SK-N-SH treated with all-trans-retinoic acid at 6 μM for 48 hours (cell line): Measurements from ENCODE around the gene PLAAT1.

Experiments
- ATAC-seq: fragments of 200-7000 bp; cut with Tn5 transposase; 3 replicates; pipeline ENCODE4 v1.9.1; 2020; ENCODE audit warnings: mild to moderate bottlenecking, moderate library complexity
- ARNTL ChIP-seq: fragments of 450-650 bp; formaldehyde crosslinking; IDR thresholded peaks from 2 replicates; pipeline ENCODE4 v1.5.0; 2020; ENCODE audit warnings: low read depth, mild to moderate bottlenecking, moderate library complexity, borderline replicate concordance
- BACH2 ChIP-seq: fragments of 250-450 bp; sonication (Bioruptor Pico); IDR thresholded peaks from 2 replicates; pipeline ENCODE4 v1.9.0; 2021; ENCODE audit warnings: mild to moderate bottlenecking, borderline replicate concordance
- CSDC2 ChIP-seq: fragments of 250-450 bp; sonication (Bioruptor Pico); IDR thresholded peaks from 2 replicates; pipeline ENCODE4 v1.5.0; 2020; ENCODE audit warnings: mild to moderate bottlenecking, moderate library complexity
- CSRNP3 ChIP-seq: fragments of 250-450 bp; sonication (Bioruptor Pico); IDR thresholded peaks from 2 replicates; pipeline ENCODE4 v1.5.1; 2021; ENCODE audit warnings: mild to moderate bottlenecking, moderate library complexity
- GLIS3 ChIP-seq: fragments of 250-450 bp; sonication (Bioruptor Pico); IDR thresholded peaks from 2 replicates; pipeline ENCODE4 v1.5.0; 2020; ENCODE audit warnings: mild to moderate bottlenecking, moderate library complexity
- ISL1 ChIP-seq: fragments of 250-450 bp; sonication (Bioruptor Pico); IDR thresholded peaks from 2 replicates; pipeline ENCODE4 v2.1.2; 2022; ENCODE audit warnings: mild to moderate bottlenecking, moderate library complexity
- OSR1 ChIP-seq: fragments of 250-450 bp; sonication (Bioruptor Pico); IDR thresholded peaks from 2 replicates; pipeline ENCODE4 v1.8.0; 2022; ENCODE audit warnings: moderate library complexity, mild to moderate bottlenecking, inconsistent platforms
- PATZ1 ChIP-seq: fragments of 250-450 bp; sonication (Bioruptor Pico); IDR thresholded peaks from 2 replicates; pipeline ENCODE4 v1.8.0; 2020; ENCODE audit warnings: mild to moderate bottlenecking, moderate library complexity, borderline replicate concordance
- POU6F1 ChIP-seq: fragments of 250-450 bp; sonication (Bioruptor Pico); IDR thresholded peaks from 2 replicates; pipeline ENCODE4 v1.8.0; 2021; ENCODE audit warnings: low read depth, mild to moderate bottlenecking, moderate library complexity, borderline replicate concordance
- RARB ChIP-seq: fragments of 250-450 bp; sonication (Bioruptor Pico); IDR thresholded peaks from 2 replicates; pipeline ENCODE4 v1.8.0; 2021; ENCODE audit warnings: mild to moderate bottlenecking, moderate library complexity
- SNAI2 ChIP-seq: fragments of 250-450 bp; sonication (Bioruptor Pico); IDR thresholded peaks from 2 replicates; pipeline ENCODE4 v1.5.0; 2020; ENCODE audit warnings: mild to moderate bottlenecking, moderate library complexity
- TCF4 ChIP-seq: fragments of 250-450 bp; sonication (Bioruptor Pico); IDR thresholded peaks from 2 replicates; pipeline ENCODE4 v1.8.0; 2021; ENCODE audit warnings: mild to moderate bottlenecking, moderate library complexity, borderline replicate concordance
- TOX ChIP-seq: fragments of 250-450 bp; sonication (Bioruptor Pico); IDR thresholded peaks from 2 replicates; pipeline ENCODE4 v1.8.0; 2021; ENCODE audit warnings: mild to moderate bottlenecking, moderate library complexity, borderline replicate concordance
- TSHZ2 ChIP-seq: fragments of 250-450 bp; sonication (Bioruptor Pico); IDR thresholded peaks from 2 replicates; pipeline ENCODE4 v1.5.0; 2020; ENCODE audit warnings: mild to moderate bottlenecking, moderate library complexity
- ZC3H10 ChIP-seq: fragments of 250-450 bp; sonication (Bioruptor Pico); IDR thresholded peaks from 2 replicates; pipeline ENCODE4 v1.5.1; 2021; ENCODE audit warnings: mild to moderate bottlenecking, moderate library complexity
- ZFP3 ChIP-seq: fragments of 250-450 bp; sonication (Bioruptor Pico); IDR thresholded peaks from 2 replicates; pipeline ENCODE4 v1.5.0; 2020; ENCODE audit warnings: mild to moderate bottlenecking, moderate library complexity
- ZFP30 ChIP-seq: fragments of 450-650 bp; formaldehyde crosslinking; IDR thresholded peaks from 2 replicates; pipeline ENCODE4 v1.5.0; 2022; ENCODE audit warnings: mild to moderate bottlenecking, moderate library complexity
- ZNF565 ChIP-seq: fragments of 450-650 bp; formaldehyde crosslinking; conservative IDR thresholded peaks from 2 replicates; pipeline ENCODE4 v1.5.0; 2020; ENCODE audit warnings: low read depth, mild to moderate bottlenecking, moderate library complexity
- ZNF70 ChIP-seq: fragments of 450-650 bp; formaldehyde crosslinking; IDR thresholded peaks from 2 replicates; pipeline ENCODE4 v1.5.0; 2020; ENCODE audit warnings: mild to moderate bottlenecking, moderate library complexity
- ZNF8 ChIP-seq: fragments of 450-650 bp; formaldehyde crosslinking; IDR thresholded peaks from 2 replicates; pipeline ENCODE4 v1.5.0; 2020; ENCODE audit warnings: mild to moderate bottlenecking, moderate library complexity

The PLAAT1 gene

GRCh38 chr3:193292386-193292785, 51.4 kb downstream of the PLAAT1 start:
- TF ChIP-seq ZC3H10 (CRISPR knock-in tag): no peak
- no peak for TF ChIP-seq PATZ1 (CRISPR knock-in tag)
- TF ChIP-seq CSRNP3 (CRISPR knock-in tag): no peak
- no peak for TF ChIP-seq ARNTL
- TF ChIP-seq CSDC2: no peak
- TF ChIP-seq POU6F1 (CRISPR knock-in tag): no peak
- no peak for TF ChIP-seq RARB (CRISPR knock-in tag)
- TF ChIP-seq OSR1: no peak
- no peak for TF ChIP-seq GLIS3
- no peak for TF ChIP-seq TCF4
- no peak for TF ChIP-seq SNAI2 (CRISPR knock-in tag)
- no peak for TF ChIP-seq ZNF70 (CRISPR knock-in tag)
- no peak for ATAC-seq

- TF ChIP-seq ZNF8: no peak
- no peak for TF ChIP-seq RARB (CRISPR knock-in tag)
- no peak for TF ChIP-seq TCF4
- TF ChIP-seq ISL1 (CRISPR knock-in tag): no peak
- TF ChIP-seq OSR1: no peak
- no peak for TF ChIP-seq TOX (CRISPR knock-in tag)
- no peak for TF ChIP-seq GLIS3
- TF ChIP-seq TSHZ2 (CRISPR knock-in tag): no peak
- no peak for TF ChIP-seq CSRNP3 (CRISPR knock-in tag)
- TF ChIP-seq ZFP3 (CRISPR knock-in tag): no peak
- no peak for TF ChIP-seq PATZ1 (CRISPR knock-in tag)
- TF ChIP-seq ZFP30: no peak
- ATAC-seq: no peak
These were observed 55.0 kb downstream of the PLAAT1 start for GRCh38 chr3:193295985-193296384.

- ATAC-seq: no peak
- TF ChIP-seq TSHZ2 (CRISPR knock-in tag) (no peak), ZNF565 (CRISPR knock-in tag) (no peak), ZFP30 (no peak), ARNTL (no peak), TOX (CRISPR knock-in tag) (no peak), CSRNP3 (CRISPR knock-in tag) (no peak), OSR1 (no peak), POU6F1 (CRISPR knock-in tag) (no peak), BACH2 (CRISPR knock-in tag) (no peak), RARB (CRISPR knock-in tag) (no peak)
These were observed 56.4 kb downstream of the PLAAT1 start for GRCh38 chr3:193297421-193297820.
